Measurements from ENCODE around the gene KDM1B.

DNA sequence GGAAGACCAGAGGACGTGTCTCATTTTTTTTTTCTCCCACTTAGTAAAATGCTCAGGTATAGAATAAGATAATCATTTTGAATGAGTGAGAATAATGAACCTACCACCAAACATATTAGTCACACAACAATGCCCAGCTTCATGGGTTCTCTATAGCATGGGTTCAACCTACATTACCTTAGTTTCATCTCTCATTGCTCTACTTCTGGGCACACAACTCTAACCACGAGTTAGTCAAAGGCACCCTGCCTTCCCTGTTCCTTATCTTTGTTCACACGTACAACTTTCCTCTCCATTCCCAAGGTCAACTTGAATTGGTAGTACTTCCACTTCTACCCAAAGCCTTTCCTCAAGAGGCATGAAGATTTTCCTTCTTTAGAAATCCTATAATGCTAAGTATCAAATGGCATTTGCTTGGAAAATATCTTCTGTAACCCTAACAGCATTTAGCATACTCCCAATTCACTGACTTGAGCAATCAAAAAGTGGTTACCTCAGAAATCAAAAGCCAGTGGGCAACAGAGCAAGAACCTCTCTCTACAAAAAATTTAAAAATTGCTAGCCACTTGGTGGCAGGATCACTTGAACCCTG lies 88.2 kb downstream of the KDM1B start:
- TF ChIP-seq CTCF (IDR thresholded peaks at IDR 0.05; ENCODE audit: low read length) (no peak), EZH2 (optimal IDR thresholded peaks at IDR 0.05; ENCODE audit: low read depth, low read length) (no peak)
